Mucosa of stomach (tissue), 1 donor: Measurements from ENCODE around the gene SACS.
"Not testable (repeated sequence)": the region's sequence is repeated elsewhere in the genome, so short reads cannot be mapped to it uniquely, and the experiment has no call there.

ENCODE experiments used
- H3K27me3 ChIP-seq: one replicate; pipeline ENCODE4 v1.7.0; 2013; ENCODE audit warnings: mild to moderate bottlenecking, low read length; ENCODE audit not compliant: control insufficient read depth, insufficient read depth
- H3K36me3 ChIP-seq: one replicate; pipeline ENCODE4 v1.7.0; 2013; ENCODE audit warnings: low read length; ENCODE audit not compliant: control insufficient read depth, insufficient read depth
- H3K4me1 ChIP-seq: one replicate; pipeline ENCODE4 v1.7.0; 2013; ENCODE audit warnings: mild to moderate bottlenecking, low read length; ENCODE audit not compliant: control insufficient read depth, insufficient read depth
- H3K4me3 ChIP-seq: one replicate; pipeline ENCODE4 v1.7.0; 2013; ENCODE audit warnings: low read length
- H3K9ac ChIP-seq: one replicate; pipeline ENCODE4 v1.7.0; 2013; ENCODE audit warnings: mild to moderate bottlenecking, low read length, moderate library complexity
- H3K9me3 ChIP-seq: one replicate; pipeline ENCODE4 v1.7.0; 2013; ENCODE audit warnings: mild to moderate bottlenecking, low read length, moderate library complexity; ENCODE audit not compliant: control insufficient read depth
- donor health status: Pancreatic carcinoma.

The SACS gene

GRCh38 chr13:23330356-23330755, 103.1 kb downstream of the SACS start:
- Histone ChIP-seq H3K27me3 (no peaks in the 10 kb centered on the region), H3K4me1 (no peaks in the 10 kb centered on the region), H3K9ac (no peak overlapping the region), H3K4me3 (no peak overlapping the region), H3K9me3 (no peaks in the 10 kb centered on the region), H3K36me3 (no peaks in the 10 kb centered on the region)

- no peak overlapping the region for H3K4me3 ChIP-seq
- H3K27me3 ChIP-seq = no peaks in the 10 kb centered on the region
- no peak overlapping the region for H3K9ac ChIP-seq
- no peaks in the 10 kb centered on the region for H3K9me3 ChIP-seq
- no peaks in the 10 kb centered on the region for H3K4me1 ChIP-seq
- no peaks in the 10 kb centered on the region for H3K36me3 ChIP-seq
Observed at GRCh38 chr13:23325191-23325590, 108.3 kb downstream of the SACS start.

GRCh38 chr13:23323946-23324709, 109.4 kb downstream of the SACS start:
- H3K36me3 ChIP-seq = no peaks in the 10 kb centered on the region
- H3K27me3 ChIP-seq = no peaks in the 10 kb centered on the region
- H3K4me3 ChIP-seq = no peak overlapping the region
- H3K9me3 ChIP-seq = no peaks in the 10 kb centered on the region
- H3K4me1 ChIP-seq = no peaks in the 10 kb centered on the region
- H3K9ac ChIP-seq = no peak overlapping the region

GRCh38 chr13:23322353-23323336, 110.9 kb downstream of the SACS start:
- no peaks in the 10 kb centered on the region for H3K36me3 ChIP-seq
- no peaks in the 10 kb centered on the region for H3K27me3 ChIP-seq
- no peaks in the 10 kb centered on the region for H3K4me1 ChIP-seq
- H3K9ac ChIP-seq = no peak overlapping the region
- H3K4me3 ChIP-seq = no peak overlapping the region
- H3K9me3 ChIP-seq = no peaks in the 10 kb centered on the region

- no peak overlapping the region for H3K4me3 ChIP-seq
- H3K36me3 ChIP-seq = no peaks in the 10 kb centered on the region
- no peaks in the 10 kb centered on the region for H3K27me3 ChIP-seq
- no peaks in the 10 kb centered on the region for H3K4me1 ChIP-seq
- H3K9ac ChIP-seq = no peak overlapping the region
- H3K9me3 ChIP-seq = no peaks in the 10 kb centered on the region
Observed at GRCh38 chr13:23321535-23322241, 111.8 kb downstream of the SACS start.

- Histone ChIP-seq H3K4me1 (no peaks in the 10 kb centered on the region), H3K9me3 (no peaks in the 10 kb centered on the region), H3K36me3 (no peaks in the 10 kb centered on the region), H3K9ac (no peak overlapping the region), H3K4me3 (no peak overlapping the region), H3K27me3 (no peaks in the 10 kb centered on the region)
Observed at GRCh38 chr13:23320926-23321534, 112.5 kb downstream of the SACS start.

GRCh38 chr13:23319883-23320224, 113.6 kb downstream of the SACS start:
- H3K9ac ChIP-seq = no peak overlapping the region

GRCh38 chr13:23314837-23315236, 118.7 kb downstream of the SACS start:
- not testable (repeated sequence) for H3K9ac ChIP-seq, H3K36me3 ChIP-seq, H3K4me1 ChIP-seq, H3K9me3 ChIP-seq, H3K4me3 ChIP-seq, H3K27me3 ChIP-seq

More at GRCh38 chr13:23319883-23320224, 113.6 kb downstream of the SACS start:
- H3K4me1 ChIP-seq = no peaks in the 10 kb centered on the region
- no peaks in the 10 kb centered on the region for H3K36me3 ChIP-seq
- H3K9me3 ChIP-seq = no peaks in the 10 kb centered on the region
- H3K27me3 ChIP-seq = no peaks in the 10 kb centered on the region
- no peak overlapping the region for H3K4me3 ChIP-seq

GRCh38 chr13:23292586-23292985, 140.9 kb downstream of the SACS start:
- H3K4me1 ChIP-seq = no peaks in the 10 kb centered on the region
- H3K27me3 ChIP-seq = no peaks in the 10 kb centered on the region
- no peaks in the 10 kb centered on the region for H3K9me3 ChIP-seq
- H3K9ac ChIP-seq = no peak overlapping the region
- H3K4me3 ChIP-seq = no peak overlapping the region
- no peaks in the 10 kb centered on the region for H3K36me3 ChIP-seq

GRCh38 chr13:23289917-23290357, 143.6 kb downstream of the SACS start:
- no peaks in the 10 kb centered on the region for H3K27me3 ChIP-seq
- H3K4me3 ChIP-seq = no peak overlapping the region
- no peaks in the 10 kb centered on the region for H3K9me3 ChIP-seq
- H3K4me1 ChIP-seq = no peaks in the 10 kb centered on the region
- no peak overlapping the region for H3K9ac ChIP-seq
- H3K36me3 ChIP-seq = no peaks in the 10 kb centered on the region

GRCh38 chr13:23288995-23289394, 144.5 kb downstream of the SACS start:
- no peak overlapping the region for H3K4me3 ChIP-seq
- H3K4me1 ChIP-seq = no peaks in the 10 kb centered on the region
- no peak overlapping the region for H3K9ac ChIP-seq
- no peaks in the 10 kb centered on the region for H3K36me3 ChIP-seq
- H3K27me3 ChIP-seq = no peaks in the 10 kb centered on the region
- H3K9me3 ChIP-seq = no peaks in the 10 kb centered on the region
